Parathyroid adenoma (tissue), 2 donors: Measurements from ENCODE around the gene SNX8.

Experiments
- H2AFZ ChIP-seq: fragments of 300-600 bp; sonication (generic); one replicate; pipeline ENCODE4 v1.7.0; 2017; ENCODE audit warnings: antibody characterized with exemption, mild to moderate bottlenecking
- H3K27ac ChIP-seq: fragments of 300-600 bp; sonication (generic); one replicate; pipeline ENCODE4 v1.7.0; 2017
- H3K27me3 ChIP-seq: fragments of 300-600 bp; sonication (generic); one replicate; pipeline ENCODE4 v1.7.0; 2017; ENCODE audit warnings: low read length; ENCODE audit not compliant: control insufficient read depth, insufficient read depth
- H3K36me3 ChIP-seq: fragments of 300-600 bp; sonication (generic); one replicate; pipeline ENCODE4 v1.7.0; 2017; ENCODE audit warnings: low read length; ENCODE audit not compliant: control insufficient read depth, insufficient read depth
- H3K4me1 ChIP-seq: fragments of 300-600 bp; sonication (generic); one replicate; pipeline ENCODE4 v1.7.0; 2017; ENCODE audit warnings: control low read depth
- H3K4me2 ChIP-seq: fragments of 300-600 bp; sonication (generic); one replicate; pipeline ENCODE4 v1.7.0; 2017; ENCODE audit warnings: low read length
- H3K4me3 ChIP-seq: fragments of 300-600 bp; sonication (generic); one replicate; pipeline ENCODE4 v1.7.0; 2017; ENCODE audit warnings: low read depth, low read length
- H3K79me2 ChIP-seq: fragments of 300-600 bp; sonication (generic); one replicate; pipeline ENCODE4 v1.7.0; 2017; ENCODE audit warnings: control low read depth
- H3K9ac ChIP-seq: fragments of 300-600 bp; sonication (generic); one replicate; pipeline ENCODE4 v1.7.0; 2017; ENCODE audit warnings: mild to moderate bottlenecking
- H3K9me3 ChIP-seq: fragments of 300-600 bp; sonication (generic); one replicate; pipeline ENCODE4 v1.7.0; 2017; ENCODE audit warnings: low read length; ENCODE audit not compliant: control insufficient read depth
- TF ChIP-seq, protein P1 (sequence below): fragments of 300-600 bp; sonication (generic); IDR thresholded peaks from one replicate; pipeline ENCODE4 v1.7.0; 2017; ENCODE audit warnings: antibody characterized with exemption, mild to moderate bottlenecking
- donor health status: primary hyperparathyroidism.

Gene SNX8

DNA sequence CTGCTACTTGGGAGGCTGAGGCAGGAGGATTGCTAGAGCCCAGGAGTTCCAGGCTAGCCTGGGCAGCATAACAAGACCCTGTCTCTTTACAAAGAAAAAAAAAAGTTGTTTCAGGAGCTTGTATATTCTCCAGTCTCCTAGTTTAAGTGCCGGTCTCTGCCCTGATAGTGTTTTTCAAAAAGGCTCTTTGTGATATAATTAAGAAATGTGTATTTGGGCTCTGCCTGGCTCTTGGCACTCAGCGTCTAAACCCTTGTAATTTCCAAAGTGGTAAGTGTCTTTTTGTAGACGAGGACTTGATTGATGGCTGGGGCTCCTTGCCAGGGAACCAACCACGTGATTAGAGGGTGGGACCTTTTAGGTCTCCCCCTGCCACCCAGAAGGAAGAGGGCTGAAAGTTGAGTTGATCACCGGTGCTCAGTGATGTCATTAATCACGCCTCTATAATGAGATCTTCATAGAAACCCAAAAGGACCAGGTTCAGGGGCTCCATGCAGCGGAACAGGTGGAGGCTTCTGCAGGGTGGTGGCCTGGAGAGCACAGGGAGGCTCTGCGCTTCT, 44.8 kb upstream of the SNX8 start:
- Histone ChIP-seq H2AFZ (no peak overlapping the region), H3K27ac (no peak overlapping the region), H3K9ac (no peak overlapping the region), H3K27me3 (no peaks in the 10 kb centered on the region), H3K79me2 (peaks cover 48% of the 10 kb centered on the region), H3K4me2 (no peak overlapping the region), H3K4me3 (no peak overlapping the region), H3K9me3 (no peaks in the 10 kb centered on the region), H3K4me1 (peaks cover 6% of the 10 kb centered on the region), H3K36me3 (no peaks in the 10 kb centered on the region)
- TF ChIP-seq, protein P1, sequence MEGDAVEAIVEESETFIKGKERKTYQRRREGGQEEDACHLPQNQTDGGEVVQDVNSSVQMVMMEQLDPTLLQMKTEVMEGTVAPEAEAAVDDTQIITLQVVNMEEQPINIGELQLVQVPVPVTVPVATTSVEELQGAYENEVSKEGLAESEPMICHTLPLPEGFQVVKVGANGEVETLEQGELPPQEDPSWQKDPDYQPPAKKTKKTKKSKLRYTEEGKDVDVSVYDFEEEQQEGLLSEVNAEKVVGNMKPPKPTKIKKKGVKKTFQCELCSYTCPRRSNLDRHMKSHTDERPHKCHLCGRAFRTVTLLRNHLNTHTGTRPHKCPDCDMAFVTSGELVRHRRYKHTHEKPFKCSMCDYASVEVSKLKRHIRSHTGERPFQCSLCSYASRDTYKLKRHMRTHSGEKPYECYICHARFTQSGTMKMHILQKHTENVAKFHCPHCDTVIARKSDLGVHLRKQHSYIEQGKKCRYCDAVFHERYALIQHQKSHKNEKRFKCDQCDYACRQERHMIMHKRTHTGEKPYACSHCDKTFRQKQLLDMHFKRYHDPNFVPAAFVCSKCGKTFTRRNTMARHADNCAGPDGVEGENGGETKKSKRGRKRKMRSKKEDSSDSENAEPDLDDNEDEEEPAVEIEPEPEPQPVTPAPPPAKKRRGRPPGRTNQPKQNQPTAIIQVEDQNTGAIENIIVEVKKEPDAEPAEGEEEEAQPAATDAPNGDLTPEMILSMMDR = no peak

DNA sequence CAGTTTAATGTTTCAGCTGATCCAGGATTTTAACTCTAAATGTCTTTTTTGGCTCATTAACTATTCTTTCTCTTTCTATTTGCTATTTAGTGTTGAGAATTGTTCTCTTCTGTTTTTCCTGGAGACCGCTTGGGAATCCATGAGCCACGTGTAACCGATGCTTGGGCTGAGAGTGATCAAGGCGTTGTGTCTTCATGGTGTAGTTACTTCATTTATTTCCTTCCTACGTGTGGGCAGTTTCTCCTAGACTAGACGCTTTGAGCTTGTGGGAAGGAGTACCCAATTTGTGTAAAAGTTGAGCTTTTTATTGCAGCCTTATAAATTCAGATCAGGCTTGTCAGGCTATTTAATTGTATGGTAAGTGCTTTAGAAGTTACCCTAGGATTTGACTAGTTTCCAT, 43.3 kb upstream of the SNX8 start:
- no peak overlapping the region for H3K4me2 ChIP-seq
- TF ChIP-seq, protein P1 = no peak
- H2AFZ ChIP-seq = no peak overlapping the region
- no peaks in the 10 kb centered on the region for H3K9me3 ChIP-seq
- H3K4me1 ChIP-seq = peaks cover 6% of the 10 kb centered on the region
- H3K9ac ChIP-seq = no peak overlapping the region
- H3K4me3 ChIP-seq = no peak overlapping the region
- peaks cover 49% of the 10 kb centered on the region for H3K79me2 ChIP-seq
- no peaks in the 10 kb centered on the region for H3K27me3 ChIP-seq
- no peaks in the 10 kb centered on the region for H3K36me3 ChIP-seq
- H3K27ac ChIP-seq = no peak overlapping the region

DNA sequence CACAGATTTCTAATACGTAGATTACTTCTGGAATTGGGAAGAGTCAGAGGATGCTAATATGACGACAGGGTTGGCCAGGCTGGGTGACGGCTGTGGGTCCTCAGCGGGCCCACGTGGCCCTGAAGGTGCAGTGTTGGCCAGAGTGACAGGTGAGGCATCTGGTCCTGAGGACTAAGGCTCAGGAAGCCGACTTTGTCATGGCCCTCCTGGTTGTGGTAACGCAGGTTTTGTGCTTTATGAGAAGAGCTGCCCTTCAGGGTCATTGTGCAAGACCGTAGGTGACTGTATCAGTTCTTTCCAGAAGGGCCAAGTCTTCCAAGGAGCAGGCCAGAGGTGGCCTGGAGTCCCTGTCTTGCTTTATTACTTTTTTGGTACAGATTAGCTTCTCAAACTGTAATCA, 42.9 kb upstream of the SNX8 start:
- Histone ChIP-seq H3K27me3 (no peaks in the 10 kb centered on the region), H3K36me3 (no peaks in the 10 kb centered on the region), H3K4me2 (no peak overlapping the region), H2AFZ (no peak overlapping the region), H3K79me2 (peaks cover 46% of the 10 kb centered on the region), H3K9me3 (no peaks in the 10 kb centered on the region), H3K4me3 (no peak overlapping the region), H3K9ac (no peak overlapping the region), H3K27ac (no peak overlapping the region), H3K4me1 (peaks cover 6% of the 10 kb centered on the region)
- TF ChIP-seq, protein P1 = no peak

DNA sequence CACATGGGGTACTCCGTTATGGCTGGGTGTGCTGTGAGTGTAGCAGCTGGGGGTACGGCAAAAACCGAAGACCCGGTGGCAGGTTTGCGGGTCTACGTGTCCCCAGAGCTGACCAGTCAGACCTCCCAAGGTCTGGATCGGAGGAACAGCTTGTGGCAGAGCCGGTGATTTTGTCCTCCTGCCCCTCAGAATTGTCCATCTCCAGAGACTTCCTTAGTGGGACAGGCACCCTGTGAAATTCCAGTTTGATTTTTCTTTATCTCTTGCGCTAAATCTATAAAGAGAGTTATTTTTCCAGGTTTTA, 41.4 kb upstream of the SNX8 start:
- H2AFZ ChIP-seq = peak overlapping the region; percentile 59
- H3K9me3 ChIP-seq = no peaks in the 10 kb centered on the region
- TF ChIP-seq, protein P1 = no peak
- H3K4me3 ChIP-seq = peak overlapping the region; percentile 54
- peak overlapping the region; percentile 79 for H3K4me2 ChIP-seq
- H3K9ac ChIP-seq = peak overlapping the region; percentile 16
- H3K27me3 ChIP-seq = no peaks in the 10 kb centered on the region
- no peak overlapping the region for H3K27ac ChIP-seq
- H3K4me1 ChIP-seq = peaks cover 6% of the 10 kb centered on the region
- H3K79me2 ChIP-seq = peaks cover 46% of the 10 kb centered on the region
- H3K36me3 ChIP-seq = no peaks in the 10 kb centered on the region

DNA sequence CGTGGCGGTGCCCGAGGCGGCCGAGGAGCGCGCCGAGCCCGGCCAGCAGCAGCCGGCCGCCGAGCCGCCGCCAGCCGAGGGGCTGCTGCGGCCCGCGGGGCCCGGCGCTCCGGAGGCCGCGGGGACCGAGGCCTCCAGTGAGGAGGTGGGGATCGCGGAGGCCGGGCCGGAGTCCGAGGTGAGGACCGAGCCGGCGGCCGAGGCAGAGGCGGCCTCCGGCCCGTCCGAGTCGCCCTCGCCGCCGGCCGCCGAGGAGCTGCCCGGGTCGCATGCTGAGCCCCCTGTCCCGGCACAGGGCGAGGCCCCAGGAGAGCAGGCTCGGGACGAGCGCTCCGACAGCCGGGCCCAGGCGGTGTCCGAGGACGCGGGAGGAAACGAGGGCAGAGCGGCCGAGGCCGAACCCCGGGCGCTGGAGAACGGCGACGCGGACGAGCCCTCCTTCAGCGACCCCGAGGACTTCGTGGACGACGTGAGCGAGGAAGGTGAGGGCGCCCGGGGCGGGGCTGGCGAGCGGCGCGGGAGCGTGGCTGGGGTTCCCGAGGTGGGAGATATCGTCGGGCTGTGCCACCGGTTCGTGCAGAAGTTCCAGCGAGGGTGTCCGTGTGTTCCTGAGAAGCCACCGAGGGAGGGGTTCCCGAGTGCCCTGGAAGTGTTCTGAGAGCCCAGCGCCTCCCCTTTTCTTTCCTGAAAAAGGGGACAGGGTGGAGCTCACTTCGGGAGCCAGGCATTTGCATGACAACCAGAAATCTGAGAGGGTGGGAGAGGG, 40.9 kb upstream of the SNX8 start:
- peak overlapping the region; percentile 54 for H3K4me3 ChIP-seq
- H3K79me2 ChIP-seq = peaks cover 46% of the 10 kb centered on the region
- no peaks in the 10 kb centered on the region for H3K27me3 ChIP-seq
- H3K27ac ChIP-seq = no peak overlapping the region
- peak overlapping the region; percentile 59 for H2AFZ ChIP-seq
- peak overlapping the region; percentile 79 for H3K4me2 ChIP-seq
- peaks cover 6% of the 10 kb centered on the region for H3K4me1 ChIP-seq
- no peaks in the 10 kb centered on the region for H3K9me3 ChIP-seq
- no peaks in the 10 kb centered on the region for H3K36me3 ChIP-seq
- TF ChIP-seq, protein P1 = no peak
- H3K9ac ChIP-seq = peak overlapping the region; percentile 16
